Glomerular endothelial cell (primary cell): ENCODE results near the gene CTSC. TPM values are rescaled to one million over a fixed set of nuclear protein-coding genes. Genes with fewer than 3 reads are reported as not detected.
"Not testable (repeated sequence)": the region's sequence is repeated elsewhere in the genome, so short reads cannot be mapped to it uniquely, and the experiment has no call there.

Source experiments
- DNase-seq: peaks from one replicate; pipeline ENCODE4 v3.0.0-alpha.2; 2011; ENCODE audit warnings: low read depth, low spot score; ENCODE audit errors: extremely low read depth
- total RNA-seq: library from RNA; depleted of rRNA; stranded (reverse); fragments of >200 nt; gene quantifications from 2 replicates; pipeline ENCODE4 v1.2.3, GENCODE V29; 2015

CTSC gene
- total RNA-seq, 1 donor from 2014 or later = 204 TPM

DNA sequence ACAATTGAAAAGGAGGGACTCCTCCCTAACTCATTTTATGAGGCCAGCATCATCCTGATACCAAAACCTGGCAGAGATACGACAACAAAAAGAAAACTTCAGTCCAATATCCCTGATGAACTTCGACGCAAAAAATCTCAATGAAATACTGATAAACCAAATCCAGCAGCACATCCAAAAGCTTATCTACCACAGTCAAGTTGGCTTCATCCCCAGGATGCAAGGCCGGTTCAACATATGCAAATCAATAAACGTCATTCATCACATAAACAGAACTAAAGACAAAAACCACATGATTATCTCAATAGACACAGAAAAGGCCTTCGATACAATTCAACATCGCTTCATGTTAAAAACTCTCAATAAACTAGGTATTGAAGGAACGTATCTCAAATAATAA, 14.7 kb downstream of the CTSC start:
- not testable (repeated sequence) for DNase-seq

DNA sequence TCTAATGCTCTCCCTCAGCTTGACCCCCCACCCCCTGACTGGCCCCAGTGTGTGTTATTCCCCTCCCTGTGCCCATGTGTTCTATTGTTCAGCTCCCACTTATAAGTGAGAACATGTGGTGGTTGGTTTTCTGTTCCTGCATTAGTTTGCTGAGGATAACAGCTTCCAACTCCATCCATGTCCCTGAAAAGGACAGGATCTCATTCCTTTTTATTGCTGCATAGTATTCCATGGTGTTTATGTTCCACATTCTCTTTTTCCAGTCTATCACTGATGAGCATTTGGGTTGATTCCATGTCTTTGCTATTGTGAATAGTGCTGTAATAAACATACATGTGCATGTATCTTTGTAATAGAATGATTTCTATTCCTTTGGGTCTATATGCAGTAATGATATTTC, 16.1 kb downstream of the CTSC start:
- not testable (repeated sequence) for DNase-seq

DNA sequence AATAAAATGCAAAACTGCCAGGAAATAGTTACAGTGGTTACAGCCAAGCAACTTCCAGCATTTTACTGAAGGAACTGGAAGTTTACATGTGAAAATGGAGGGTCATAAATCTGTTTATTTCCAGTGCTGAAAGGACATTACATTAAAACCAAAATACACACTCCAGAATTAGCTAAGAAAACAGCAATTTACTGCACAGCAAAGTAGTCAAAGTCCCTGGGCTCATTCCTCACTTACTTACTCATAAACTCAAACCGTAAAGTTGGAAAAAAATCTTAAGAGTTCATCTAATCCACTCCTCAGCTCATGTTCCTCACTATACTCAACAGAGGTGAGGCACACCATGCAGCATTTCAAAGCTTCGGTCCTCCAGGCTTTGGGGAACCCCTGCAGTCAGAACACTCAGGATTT, 17.4 kb downstream of the CTSC start:
- DNase-seq = no peak

DNA sequence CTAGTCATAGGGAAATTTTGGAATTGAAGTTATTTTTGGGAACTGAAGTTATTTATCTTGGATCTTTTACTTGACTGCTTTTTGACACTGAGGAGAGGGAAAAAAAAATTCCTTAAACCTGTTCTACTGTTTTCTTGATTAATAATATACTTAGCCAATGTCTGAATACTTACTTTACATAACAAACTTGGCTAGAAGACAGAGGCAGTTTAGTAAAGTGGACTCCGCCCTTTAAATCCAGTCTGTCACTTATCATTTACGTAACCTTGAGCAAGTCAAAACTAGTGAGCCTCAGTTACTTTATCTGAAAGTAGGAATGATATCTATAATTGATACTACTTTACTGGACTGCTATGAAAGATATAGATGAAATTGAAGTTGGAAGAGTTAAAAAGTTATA, 19.5 kb downstream of the CTSC start:
- no peak for DNase-seq

DNA sequence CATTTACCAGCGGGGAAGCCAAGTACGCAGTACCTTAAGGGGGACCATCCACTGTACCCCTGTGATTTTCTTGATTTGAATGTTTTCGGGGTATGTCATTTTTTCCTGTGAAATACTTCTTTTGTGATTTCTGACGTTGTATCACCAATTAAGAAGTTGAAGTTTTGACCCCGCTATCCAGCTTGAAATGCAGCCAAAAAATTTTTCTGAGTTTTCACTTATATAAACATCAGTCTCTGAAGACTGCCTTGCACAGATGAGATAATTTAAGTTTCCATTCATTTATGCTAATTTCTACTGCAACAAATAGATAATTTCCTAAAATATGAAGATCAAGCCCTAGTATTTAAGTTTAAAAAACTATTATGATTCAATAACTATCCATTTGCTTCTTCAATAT, 20.0 kb downstream of the CTSC start:
- DNase-seq = no peak

DNA sequence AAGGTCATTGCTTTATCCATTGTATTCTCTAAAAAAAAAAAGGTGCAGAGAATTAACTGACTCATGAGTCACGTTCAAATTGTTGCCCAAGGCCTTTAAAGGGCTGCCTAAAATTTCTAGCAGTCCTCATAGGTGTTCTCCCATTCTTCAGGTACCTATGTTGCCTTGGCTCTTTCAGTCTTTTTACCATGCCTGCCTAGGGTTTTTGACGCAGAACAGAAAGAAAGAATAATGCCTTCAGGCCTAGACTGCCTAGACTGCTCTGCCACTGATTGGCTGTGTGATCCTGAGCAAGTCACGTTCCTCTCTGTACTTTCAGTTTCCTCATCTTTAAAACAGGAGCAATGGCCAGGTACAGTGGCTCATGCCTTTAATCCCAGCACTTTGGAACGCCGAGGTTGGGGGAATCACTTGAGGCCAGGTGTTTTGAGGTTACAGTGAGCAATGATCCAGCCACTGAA, 21.5 kb downstream of the CTSC start:
- no peak for DNase-seq

DNA sequence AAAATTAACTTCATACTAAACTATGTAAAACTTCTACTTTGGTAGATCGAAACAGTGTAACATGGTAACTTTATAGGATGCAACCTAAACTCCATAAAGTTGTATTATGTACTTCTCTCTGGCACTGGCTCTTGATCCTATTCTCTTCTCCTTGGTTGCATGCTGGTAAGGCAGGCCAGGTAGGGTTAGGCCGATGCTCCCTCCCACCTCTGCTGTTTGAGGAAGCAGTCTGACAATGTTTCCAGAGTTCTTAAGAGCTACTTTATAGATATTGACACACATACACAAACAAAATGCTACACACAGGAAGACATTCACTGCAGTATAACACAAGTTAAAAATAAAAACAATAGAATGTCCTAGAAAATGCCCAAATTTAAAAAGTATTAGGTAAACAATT, 22.5 kb downstream of the CTSC start:
- no peak for DNase-seq

DNA sequence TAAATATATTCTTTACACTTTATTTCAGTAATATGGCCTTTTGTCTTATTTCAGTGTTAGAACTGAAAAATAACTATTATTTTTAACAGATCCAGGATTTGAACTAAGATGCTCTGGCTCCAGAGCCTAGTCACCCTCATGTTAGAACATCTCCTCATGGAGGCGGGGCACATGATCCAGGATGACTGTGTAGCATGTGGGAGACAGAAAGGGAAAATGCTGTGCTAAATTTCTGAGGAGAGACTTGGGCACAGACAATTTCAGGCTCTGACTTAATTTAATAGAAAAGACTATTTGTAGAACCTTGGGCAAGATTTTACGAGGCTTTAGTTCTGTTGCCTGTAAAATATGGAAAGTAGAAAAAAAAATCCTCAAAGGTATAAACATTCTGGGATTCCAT, 24.1 kb downstream of the CTSC start:
- DNase-seq = no peak

DNA sequence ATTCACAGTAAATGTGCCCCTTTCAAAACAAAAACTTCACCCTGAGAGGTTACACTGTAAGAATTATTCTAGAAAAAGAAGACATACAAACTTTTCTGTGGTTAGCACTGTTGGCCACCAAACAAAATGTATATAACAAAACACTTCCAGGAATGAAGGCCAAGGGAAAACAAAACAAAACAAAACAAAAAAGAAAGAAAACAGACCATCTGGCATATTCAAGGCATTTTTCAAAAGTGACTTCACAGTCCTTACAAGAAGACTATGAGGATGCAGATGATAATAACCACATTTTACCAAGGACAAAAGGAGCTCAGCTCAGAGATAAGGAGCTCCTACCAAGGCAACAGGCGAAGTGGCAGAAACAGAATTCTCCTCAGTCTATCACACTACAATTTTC, 24.9 kb downstream of the CTSC start:
- no peak for DNase-seq

DNA sequence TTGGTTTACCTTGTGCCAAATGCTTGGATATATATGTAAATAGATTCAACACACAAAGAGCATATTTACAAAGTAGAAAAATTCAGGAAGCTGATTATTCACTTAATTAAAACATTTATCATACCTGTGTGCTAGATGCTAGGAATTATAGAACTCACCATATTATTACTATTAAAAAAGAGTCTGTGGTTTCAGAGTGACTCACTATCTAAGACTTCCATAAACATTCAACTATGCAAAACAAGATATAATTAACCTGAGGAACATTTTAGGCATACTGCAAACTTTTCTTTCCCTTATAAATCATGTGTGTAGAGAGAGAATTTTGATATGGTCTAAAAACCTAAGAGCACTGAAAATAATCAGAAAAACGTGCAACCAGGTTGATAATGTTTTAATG, 27.3 kb downstream of the CTSC start:
- DNase-seq = no peak

DNA sequence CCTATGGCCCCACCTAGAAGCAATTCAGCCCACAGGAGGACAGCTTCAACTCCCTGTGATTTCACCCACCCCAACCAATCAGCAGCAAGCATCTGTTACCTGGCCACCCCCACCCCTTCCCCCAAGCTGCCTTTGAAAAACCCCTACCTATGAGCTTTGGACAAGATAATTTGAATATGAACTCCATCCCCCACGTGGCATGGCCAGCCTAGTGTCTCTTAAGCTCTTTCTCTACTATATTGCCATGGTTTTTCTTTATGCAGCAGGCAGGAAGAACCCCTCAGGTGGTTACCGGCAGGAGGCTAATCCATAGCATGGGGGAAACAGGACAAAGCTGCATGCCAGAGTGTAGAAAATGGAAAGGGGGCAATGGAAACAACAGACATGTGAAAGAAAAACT, 29.0 kb downstream of the CTSC start:
- no peak for DNase-seq

DNA sequence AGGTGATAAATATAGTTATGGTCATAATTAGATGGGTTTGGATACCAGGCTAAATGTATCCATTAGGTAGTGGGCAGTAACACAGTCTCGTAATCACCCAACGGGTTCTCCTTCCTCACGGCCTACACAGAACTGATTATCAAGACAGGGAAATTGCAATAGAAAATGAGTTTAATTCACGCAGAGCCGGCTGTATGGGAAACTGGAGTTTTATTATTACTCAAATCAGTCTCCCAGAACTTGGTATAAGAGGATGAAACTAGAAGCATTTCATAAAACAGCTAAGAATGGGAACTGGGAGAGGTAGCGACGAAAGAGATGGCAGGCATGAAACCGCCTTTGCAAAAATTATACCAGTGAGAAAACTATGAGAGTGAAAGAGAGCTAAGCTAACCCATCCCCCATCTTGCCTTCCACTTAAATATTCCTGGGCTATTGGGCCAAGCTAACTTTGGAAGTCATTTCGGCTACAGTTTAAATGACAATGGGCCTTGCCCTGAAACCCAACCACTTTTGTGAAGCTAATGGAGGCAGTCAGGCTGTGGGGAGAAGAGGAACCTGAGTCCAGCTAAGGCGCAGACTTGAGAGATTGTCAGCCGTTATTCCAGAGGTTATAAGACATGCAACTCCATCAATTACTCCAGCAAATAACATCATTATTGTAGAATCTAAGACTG, 29.6 kb downstream of the CTSC start:
- no peak for DNase-seq

DNA sequence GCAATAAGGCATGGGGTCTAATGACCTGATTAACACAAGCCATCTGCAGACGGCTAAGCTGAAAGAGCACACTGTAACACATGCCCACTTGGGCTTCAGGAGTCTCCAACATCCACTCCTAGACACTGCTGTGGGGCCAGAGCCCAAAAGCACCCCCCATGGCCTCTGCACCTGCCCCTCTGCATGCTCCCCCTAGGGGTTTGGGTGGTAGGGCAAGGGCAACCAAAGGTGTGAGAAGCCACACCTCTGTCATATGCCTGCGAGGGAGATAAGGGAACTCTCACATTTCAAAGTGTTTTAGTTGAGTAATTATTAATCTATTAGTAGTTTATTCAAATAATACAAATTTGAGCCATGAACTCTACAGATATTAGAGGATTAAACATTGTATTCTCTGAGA, 30.8 kb downstream of the CTSC start:
- no peak for DNase-seq

DNA sequence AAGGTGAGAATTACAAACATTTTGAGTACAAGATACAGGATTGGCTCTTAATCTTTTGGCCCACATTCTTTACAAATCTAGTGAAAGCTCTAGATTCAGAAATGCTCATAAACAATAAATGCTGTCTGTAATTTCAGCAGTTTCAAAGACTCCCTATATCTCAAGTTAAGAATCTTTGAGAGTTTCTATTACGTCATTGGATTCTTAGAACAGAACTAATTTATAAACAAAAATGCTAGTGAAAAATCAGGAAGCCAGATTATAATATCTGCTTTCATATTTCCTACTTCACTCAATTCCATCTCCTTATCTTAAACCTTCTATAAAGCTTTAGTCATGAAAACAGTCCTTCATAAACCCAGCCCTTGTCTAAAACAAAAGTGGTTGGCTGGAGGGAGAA, 32.1 kb downstream of the CTSC start:
- DNase-seq = no peak

DNA sequence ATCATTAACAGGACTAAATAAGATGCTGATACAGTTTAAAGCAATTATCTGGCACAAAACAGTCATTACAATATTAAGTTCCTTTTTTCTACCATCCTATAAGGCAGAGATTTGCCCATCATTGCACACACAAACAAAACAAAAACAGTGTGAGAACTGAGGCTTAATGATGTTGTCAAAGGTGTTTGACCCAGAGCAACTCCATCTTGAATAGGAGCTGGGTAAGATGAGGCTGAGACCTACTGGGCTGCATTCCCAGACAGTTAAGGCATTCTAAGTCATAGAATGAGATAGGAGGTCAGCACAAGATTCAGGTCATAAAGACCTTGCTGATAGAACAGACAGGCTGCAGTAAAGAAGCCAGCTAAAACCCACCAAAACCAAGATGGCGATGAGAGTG, 33.2 kb downstream of the CTSC start:
- no peak for DNase-seq

DNA sequence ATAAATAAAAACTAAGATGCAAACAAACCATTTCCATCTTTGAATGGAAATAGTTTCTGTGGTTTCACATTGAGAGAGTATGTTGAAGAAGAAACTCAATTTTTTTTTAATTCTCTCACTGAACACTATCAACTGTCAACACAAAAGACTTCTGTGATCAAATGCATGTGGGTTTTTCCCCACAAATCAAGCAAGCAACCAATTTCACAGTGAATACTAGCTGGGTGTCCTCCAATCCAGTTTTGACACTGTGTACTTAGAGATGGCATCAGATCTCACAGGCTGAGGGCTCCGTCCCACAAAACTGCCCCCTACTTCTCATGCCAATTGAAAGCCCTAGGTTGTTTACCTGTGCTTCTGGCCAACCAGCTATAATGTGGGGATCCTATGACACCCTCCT, 34.5 kb downstream of the CTSC start:
- DNase-seq = no peak

DNA sequence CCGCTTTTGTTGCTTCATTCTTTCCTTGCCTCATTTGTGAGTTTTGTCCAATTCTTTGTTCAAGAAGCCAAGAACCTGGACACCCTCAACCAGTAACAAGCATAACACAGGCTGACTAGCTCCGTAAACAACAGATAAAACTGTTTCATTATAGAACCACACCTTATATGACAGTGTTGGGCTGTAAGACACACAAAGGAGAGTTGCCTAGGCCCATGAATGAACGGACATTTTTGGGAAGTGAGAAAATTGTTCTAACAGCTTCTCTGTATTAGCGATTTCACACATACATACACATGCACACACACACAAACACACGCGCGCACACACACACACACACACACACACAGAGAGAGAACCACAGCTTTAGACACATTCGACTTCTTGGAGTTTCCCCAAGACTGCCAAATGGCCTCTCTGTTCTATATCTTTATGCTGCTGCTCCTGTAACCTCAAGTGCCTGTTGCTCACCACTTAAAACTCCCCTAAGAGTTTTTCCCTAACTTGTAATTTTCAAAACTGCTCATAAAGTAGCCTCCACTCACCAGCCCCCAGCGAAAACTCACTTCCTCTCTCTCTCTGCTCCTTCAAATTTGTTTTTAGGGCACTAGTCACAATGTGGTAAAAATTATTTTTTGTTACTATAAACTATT, 35.9 kb downstream of the CTSC start:
- no peak for DNase-seq

DNA sequence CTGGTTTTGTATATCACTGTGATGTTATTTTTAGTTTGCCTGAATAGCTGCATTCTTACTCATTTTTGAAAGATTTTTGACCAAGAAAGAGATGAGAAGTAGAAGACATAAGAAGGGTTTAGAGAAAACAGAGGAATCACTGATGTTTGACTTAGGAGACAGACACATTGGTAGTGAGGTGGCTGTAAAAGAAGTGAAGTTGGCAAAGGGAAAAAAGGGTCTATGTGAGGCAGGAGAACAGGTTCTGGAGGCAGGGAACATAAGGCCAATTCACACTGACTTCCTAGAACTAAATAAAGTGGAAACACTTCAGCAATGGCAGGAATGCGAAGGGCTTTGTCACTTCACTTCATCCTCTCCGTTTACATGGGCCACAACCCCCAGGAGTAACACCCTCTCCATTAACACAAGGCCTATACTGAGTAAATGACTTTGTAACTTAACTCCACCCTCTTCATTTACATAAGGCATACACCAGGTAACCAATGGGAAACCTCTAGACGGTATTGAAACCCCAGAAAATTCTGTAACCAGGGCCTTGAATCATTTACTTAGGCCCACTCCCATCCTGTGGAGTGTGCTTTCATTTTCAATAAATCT, 36.5 kb downstream of the CTSC start:
- DNase-seq = no peak

DNA sequence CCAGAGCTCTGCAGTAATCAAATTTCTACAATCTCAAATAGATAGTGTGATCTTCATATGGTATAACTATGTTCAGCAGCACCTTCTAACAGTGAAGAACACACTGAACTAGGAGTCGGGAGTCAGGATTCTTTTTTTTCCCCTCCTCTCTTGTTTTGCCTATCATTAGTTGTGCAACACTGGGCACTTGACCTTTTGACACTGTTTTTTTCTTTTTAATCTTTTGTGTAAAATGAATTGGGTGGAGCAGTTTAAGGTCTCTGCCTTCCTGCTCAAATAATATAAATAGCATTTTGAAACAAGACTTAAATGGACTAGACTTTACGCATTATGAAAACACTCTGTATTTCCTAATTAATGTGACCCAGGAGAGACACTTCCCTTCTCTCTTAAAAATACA, 39.7 kb downstream of the CTSC start:
- no peak for DNase-seq

DNA sequence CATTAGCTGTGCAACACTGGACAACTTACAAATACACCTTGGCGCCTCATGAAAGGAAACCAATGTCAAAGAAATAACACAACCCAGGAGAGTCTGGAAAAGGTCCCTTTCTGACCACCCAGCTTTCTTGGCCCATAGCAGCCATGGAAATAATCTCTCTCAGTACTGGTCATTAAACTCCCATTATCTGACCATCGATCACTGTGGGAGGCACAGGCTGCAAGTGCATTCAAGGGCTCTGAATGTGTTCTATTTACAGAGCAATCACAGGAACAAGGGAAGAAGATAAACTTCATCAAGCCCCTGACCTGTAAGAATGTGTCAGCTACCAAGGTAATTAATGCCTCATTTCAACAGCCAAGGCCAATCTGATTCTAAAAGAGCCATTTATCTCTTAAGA, 40.1 kb downstream of the CTSC start:
- no peak for DNase-seq

DNA sequence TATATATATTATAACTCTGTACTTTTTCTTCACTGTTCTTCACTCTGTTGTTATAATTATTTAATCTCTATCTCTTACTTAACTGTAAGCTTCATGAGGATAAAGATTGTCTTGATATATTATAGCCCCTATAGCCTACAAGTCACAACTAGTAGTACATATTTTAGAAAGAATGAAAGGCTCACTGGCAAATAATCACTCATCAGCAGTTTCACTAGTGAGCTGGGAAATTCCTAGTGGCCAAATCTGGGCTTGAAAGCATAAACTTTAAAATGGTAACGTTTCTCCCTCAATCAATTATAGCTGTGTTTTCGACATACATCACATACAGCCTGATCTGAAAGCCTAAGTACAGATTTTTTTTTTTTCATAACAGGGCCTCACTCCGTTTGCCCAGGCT, 42.5 kb downstream of the CTSC start:
- no peak for DNase-seq

DNA sequence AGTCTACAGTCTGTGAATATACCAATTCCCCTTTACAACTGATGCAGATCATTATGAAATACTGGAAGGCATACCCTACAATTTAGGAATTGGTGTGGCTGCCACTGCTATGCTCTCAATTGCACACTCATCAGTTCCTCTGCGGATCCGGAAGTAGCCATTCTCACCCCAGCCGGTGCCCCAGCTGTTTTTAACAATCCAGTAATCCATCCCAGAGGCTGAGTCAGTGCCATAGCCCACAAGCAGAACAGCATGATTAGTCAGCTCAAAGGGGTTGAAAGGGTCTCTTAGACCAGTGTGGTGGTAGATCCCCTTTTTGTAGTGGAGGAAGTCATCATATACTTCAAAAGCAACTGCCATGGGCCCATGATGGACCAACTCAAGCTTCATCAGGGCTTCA, 43.6 kb downstream of the CTSC start:
- no peak for DNase-seq
